DOHH2 (cell line): ENCODE data around the gene FDXACB1.

Source experiments
- EZH2phosphoT487 ChIP-seq: fragments of 200-600 bp; sonication (generic); IDR thresholded peaks from 2 replicates; pipeline ENCODE4 v1.6.1; 2017; ENCODE audit warnings: borderline replicate concordance, mild to moderate bottlenecking, antibody characterized with exemption, low read length, moderate library complexity, mixed read lengths
- TF ChIP-seq, protein P1 (sequence below): fragments of 200-600 bp; sonication (generic); IDR thresholded peaks from one replicate; pipeline ENCODE4 v1.5.1; 2014; ENCODE audit warnings: antibody characterized with exemption, mild to moderate bottlenecking, low read depth, low read length; ENCODE audit not compliant: poor library complexity, severe bottlenecking

DNA sequence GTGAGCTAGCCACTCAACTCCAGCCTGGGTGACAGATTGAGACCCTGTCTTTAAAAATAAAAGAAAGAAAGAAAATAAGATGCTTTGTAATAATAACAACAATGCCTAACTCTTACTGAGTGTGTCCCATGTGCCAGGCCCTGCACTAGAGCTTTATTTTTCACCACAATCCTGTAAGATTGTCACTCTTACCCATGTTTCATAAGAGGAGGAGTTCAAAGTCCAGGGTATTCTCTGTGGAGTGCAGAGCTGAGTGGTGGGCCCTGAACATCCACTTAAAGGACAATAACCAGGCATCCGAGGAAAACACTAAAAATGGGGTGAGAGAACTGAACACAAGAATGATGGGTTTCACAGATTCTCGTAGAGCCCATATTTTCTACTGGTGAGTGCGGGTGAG lies 38.8 kb upstream of the FDXACB1 start:
- TF ChIP-seq, protein P1, sequence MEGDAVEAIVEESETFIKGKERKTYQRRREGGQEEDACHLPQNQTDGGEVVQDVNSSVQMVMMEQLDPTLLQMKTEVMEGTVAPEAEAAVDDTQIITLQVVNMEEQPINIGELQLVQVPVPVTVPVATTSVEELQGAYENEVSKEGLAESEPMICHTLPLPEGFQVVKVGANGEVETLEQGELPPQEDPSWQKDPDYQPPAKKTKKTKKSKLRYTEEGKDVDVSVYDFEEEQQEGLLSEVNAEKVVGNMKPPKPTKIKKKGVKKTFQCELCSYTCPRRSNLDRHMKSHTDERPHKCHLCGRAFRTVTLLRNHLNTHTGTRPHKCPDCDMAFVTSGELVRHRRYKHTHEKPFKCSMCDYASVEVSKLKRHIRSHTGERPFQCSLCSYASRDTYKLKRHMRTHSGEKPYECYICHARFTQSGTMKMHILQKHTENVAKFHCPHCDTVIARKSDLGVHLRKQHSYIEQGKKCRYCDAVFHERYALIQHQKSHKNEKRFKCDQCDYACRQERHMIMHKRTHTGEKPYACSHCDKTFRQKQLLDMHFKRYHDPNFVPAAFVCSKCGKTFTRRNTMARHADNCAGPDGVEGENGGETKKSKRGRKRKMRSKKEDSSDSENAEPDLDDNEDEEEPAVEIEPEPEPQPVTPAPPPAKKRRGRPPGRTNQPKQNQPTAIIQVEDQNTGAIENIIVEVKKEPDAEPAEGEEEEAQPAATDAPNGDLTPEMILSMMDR: no peak
- TF ChIP-seq EZH2phosphoT487: no peak
